Ovary (tissue), 9 donors: Measurements from ENCODE around the gene GMPR2. TPM values are rescaled to one million over a fixed set of nuclear protein-coding genes. Genes with fewer than 3 reads are reported as not detected.

Experiments
- DNase-seq, 5 donors: peaks; one replicate each; pipeline ENCODE4 v3.0.0-alpha.2; 2019 to 2020
- H3K27ac ChIP-seq, 2 donors: fragments of 200-600 bp; one replicate each; pipeline versions ENCODE4 v1.5.1 to v1.8.0; 2019 to 2022
- H3K27me3 ChIP-seq: fragments of 200-600 bp; one replicate; pipeline ENCODE4 v1.8.0; 2022
- H3K36me3 ChIP-seq: fragments of 200-600 bp; sonication (generic); one replicate; pipeline ENCODE4 v1.5.1; 2019
- H3K4me1 ChIP-seq: one replicate; pipeline ENCODE4 v1.8.1; 2013; ENCODE audit warnings: mild to moderate bottlenecking, moderate library complexity; ENCODE audit not compliant: insufficient read depth
- H3K4me3 ChIP-seq: fragments of 200-600 bp; sonication (generic); one replicate; pipeline ENCODE4 v1.5.1; 2017
- H3K9me3 ChIP-seq, 2 donors: fragments of 200-600 bp in 1 of 2; sonication (generic) in 1 of 2; one replicate each; pipeline versions ENCODE4 v1.5.1 to v1.8.1; 2013 to 2019; ENCODE audit warnings: mild to moderate bottlenecking in 1 of 2, moderate library complexity in 1 of 2
- EP300 ChIP-seq: sonication (generic); formaldehyde crosslinking; IDR thresholded peaks from one replicate; pipeline ENCODE4 v1.6.1; 2017; ENCODE audit warnings: antibody characterized with exemption
- POLR2A ChIP-seq: fragments of 450-650 bp; IDR thresholded peaks from one replicate; pipeline ENCODE4 v1.6.1; 2017; ENCODE audit warnings: antibody characterized with exemption, mild to moderate bottlenecking, moderate library complexity
- WGBS, 3 donors: extraction: QIAGEN DNeasy Blood & Tissue Kit in 1 of 3; methylation state at CpG; one replicate each; pipeline versions ENCODE4 v1.1.5 to v1.1.7; 2013 to 2017; 5-methylcytosine and 5-hydroxymethylcytosine counted together
- intact Hi-C, 4 donors: fragments of 100-400 bp; cut with DNase I; formaldehyde crosslinking; loops; one replicate each; pipeline versions ENCODE4 v1.11.0 to v1.15.1; 2022 to 2023
- polyA plus RNA-seq, 2 donors: library from polyadenylated mRNA; stranded (reverse); fragments of 200-250 nt in 1 of 2; fragments of 350-450 nt in 1 of 2; fragmentation: Illumina TruSeq in 1 of 2; extraction: RNeasy Lipid Tissue Mini Kit (QIAGEN cat#74804) in 1 of 2; gene quantifications; one replicate each; pipeline ENCODE4 v1.2.3, GENCODE V29; 2013 to 2014
- total RNA-seq, 7 donors: library from RNA; depleted of rRNA in 2 of 7; stranded (reverse); fragments of >200 nt in 2 of 7; fragmentation: NEBNext Ultra II Directional in 3 of 7; extraction: Animal tissue kit (Norgen Biotek cat#: 25700) in 3 of 7; gene quantifications; one replicate each; pipeline versions ENCODE4 v1.1.0 to v1.2.4, GENCODE V29; 2016 to 2023
- TF ChIP-seq, protein P1 (sequence below), 3 donors: fragments of 450-650 bp in 2 of 3; fragments of 200-600 bp in 1 of 3; IDR thresholded peaks; one replicate each; pipeline versions ENCODE4 v1.5.1 to v1.8.0; 2016 to 2022; ENCODE audit warnings: antibody characterized with exemption in 3 of 3, mild to moderate bottlenecking in 1 of 3
- donor health status: DM: no; HTN: no; CAD: no; lungs with moderate emphysema.
- donor health status: DM: no; HTN: no; CAD: no.
- donor health status: Bipolar disorder and iron deficiency.
- donor health status: DM: yes; HTN: yes; CAD: no.
- donor health status: DM: no; HTN: no; CAD: no.
- donor health status: DM: yes; HTN: yes; CAD: no.

GMPR2 gene
- total and polyA plus RNA-seq, 9 donors, result 46.2 to 85.7 (median 59.4) TPM

DNA sequence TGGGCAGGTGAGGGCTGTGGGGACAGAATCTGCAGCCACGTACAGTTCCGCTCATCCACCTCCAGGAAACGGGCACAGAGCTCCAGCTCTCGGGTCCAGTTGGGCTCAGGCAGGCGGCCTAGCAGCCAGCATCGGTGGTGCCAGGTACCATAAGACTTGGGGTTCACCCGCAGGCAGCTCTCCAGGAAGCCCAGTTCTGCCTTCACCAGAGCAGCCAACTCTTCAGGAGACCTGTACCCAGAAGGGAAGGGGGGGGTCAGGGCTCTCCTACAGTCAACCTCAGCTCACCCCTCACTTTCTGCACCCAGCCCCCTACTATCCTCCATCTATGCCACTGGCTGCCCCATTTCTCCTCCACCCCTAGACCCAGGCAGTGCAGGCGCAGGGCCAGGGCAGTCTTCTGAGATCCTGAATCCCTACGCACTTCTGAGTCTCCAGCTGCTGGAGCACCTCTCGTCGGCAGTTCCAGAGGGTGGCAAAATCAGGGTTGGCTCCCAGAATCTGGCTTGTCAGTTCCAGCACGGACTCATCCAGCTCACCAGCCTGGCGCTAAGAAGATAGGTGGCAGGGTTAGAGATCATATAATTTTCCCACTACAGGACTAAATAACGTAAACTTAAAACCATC lies 37.3 kb downstream of the GMPR2 start:
- DNase-seq, result no peak
- Histone ChIP-seq H3K4me1 (peaks cover 2% of the 10 kb centered on the region), H3K36me3 (no peaks in the 10 kb centered on the region), H3K27ac (peak overlapping the region in 1 of 2 donors; percentile 98), H3K4me3 (no peak overlapping the region), H3K27me3 (no peaks in the 10 kb centered on the region), H3K9me3 (no peaks in the 10 kb centered on the region)
- intact Hi-C loops, result no loop called here
- TF ChIP-seq POLR2A (no peak), EP300 (no peak)
- TF ChIP-seq, protein P1, sequence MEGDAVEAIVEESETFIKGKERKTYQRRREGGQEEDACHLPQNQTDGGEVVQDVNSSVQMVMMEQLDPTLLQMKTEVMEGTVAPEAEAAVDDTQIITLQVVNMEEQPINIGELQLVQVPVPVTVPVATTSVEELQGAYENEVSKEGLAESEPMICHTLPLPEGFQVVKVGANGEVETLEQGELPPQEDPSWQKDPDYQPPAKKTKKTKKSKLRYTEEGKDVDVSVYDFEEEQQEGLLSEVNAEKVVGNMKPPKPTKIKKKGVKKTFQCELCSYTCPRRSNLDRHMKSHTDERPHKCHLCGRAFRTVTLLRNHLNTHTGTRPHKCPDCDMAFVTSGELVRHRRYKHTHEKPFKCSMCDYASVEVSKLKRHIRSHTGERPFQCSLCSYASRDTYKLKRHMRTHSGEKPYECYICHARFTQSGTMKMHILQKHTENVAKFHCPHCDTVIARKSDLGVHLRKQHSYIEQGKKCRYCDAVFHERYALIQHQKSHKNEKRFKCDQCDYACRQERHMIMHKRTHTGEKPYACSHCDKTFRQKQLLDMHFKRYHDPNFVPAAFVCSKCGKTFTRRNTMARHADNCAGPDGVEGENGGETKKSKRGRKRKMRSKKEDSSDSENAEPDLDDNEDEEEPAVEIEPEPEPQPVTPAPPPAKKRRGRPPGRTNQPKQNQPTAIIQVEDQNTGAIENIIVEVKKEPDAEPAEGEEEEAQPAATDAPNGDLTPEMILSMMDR (IDR thresholded peaks at IDR 0.05), result no peak
- 90 to 93% (median 93%) methylated on average over 14 of the region's 14 CpGs for WGBS, 3 donors

DNA sequence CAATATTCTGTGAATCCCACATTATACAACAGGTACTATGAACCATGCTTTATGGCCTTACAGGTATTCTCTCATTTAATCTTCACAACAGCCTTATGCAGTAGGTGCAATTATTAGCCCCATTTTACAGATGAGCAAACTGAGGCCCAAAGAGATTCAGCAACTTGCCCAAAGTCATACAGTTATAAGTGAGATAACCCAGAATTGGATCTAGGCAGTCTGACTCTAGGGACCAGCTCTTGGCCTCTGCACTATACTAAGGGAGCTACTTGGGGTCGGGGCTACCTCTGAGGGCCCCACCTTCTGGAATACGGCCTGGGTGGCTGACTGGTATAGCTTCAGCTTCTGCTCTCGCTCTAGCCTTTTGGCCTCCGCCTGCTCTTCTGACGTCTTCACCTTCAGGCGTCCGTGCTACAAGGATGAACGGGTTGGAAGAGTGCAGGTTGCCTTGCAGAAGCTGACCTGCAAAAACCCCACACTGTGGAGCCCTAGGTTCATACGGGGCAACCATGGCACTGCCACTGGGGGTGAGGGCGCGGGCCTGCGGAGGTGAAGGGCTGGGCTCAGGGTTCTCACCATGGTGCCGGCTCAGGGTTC lies 37.9 kb downstream of the GMPR2 start:
- peak overlapping the region; percentile 73 for H3K4me3 ChIP-seq
- DNase-seq, result no peak
- H3K27ac ChIP-seq, result peak overlapping the region; percentile 76 to 98
- TF ChIP-seq EP300 (no peak), POLR2A (no peak)
- TF ChIP-seq, protein P1 (IDR thresholded peaks at IDR 0.05), result no peak
- 13 to 14% (median 14%) methylated on average over 13 of the region's 13 CpGs for WGBS, 3 donors
- H3K9me3 ChIP-seq, result no peaks in the 10 kb centered on the region
- H3K4me1 ChIP-seq, result peaks cover 2% of the 10 kb centered on the region
- H3K36me3 ChIP-seq, result no peaks in the 10 kb centered on the region
- H3K27me3 ChIP-seq, result no peaks in the 10 kb centered on the region
- intact Hi-C loops, result no loop called here

DNA sequence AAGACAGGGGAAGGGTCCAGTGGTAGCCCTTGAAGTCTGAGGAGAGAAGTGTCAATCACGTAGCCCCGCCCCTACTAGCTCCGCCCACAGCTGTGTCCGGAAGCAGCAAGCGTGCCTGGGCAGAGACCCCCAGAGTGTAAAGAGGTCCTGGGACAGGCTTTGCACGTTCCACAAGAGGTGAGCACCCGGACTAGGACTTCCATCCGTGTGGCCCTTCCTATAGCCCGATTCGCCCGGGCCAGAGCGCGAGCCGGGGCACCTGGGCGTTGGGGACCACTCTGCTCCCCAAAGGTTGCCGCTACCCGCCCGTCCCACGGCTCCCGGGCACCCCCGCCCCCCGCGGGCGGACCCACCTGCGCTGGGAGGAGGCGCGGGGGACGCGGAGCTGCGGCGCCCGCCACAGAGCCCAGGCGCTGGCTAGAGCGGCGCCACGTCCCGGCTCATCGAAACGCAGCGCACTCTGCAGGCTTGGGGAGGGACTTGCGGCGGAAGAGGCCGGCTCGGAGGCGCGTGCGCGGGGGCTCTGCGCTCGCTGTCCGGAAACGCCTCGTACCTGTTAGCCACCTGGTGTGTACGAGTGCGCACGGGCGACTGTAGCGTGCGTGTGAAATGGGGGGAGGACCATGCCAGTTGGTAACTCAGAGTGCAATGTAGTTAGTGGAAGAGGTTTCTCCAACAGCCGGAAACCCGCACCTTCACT lies 38.6 kb downstream of the GMPR2 start, which contains the start of gene RABGGTA:
Gene RABGGTA (minus strand): TSS at position 464 of the 700 bp plus-strand sequence. CDS start 482 bp downstream, outside the sequence.
- H3K27me3 ChIP-seq, result no peaks in the 10 kb centered on the region
- H3K4me3 ChIP-seq, result peak within 1 kb of the TSS; percentile 73
- H3K36me3 ChIP-seq, result no peaks in the 10 kb centered on the region
- peaks cover 2% of the 10 kb centered on the region for H3K4me1 ChIP-seq
- intact Hi-C loops, result no loop called here
- H3K9me3 ChIP-seq, result no peaks in the 10 kb centered on the region
- 0 to 1% (median 0%) methylated on average over 53 to 61 of the region's 61 CpGs for WGBS, 3 donors
- peak within 1 kb of the TSS; percentile 76 to 98 for H3K27ac ChIP-seq
- TF ChIP-seq, protein P1 (IDR thresholded peaks at IDR 0.05), result peak; percentile 44 to 84 (median 80)
- TF ChIP-seq POLR2A, result no peak
- DNase-seq, result peak; percentile 83 to 92 (median 86)

DNA sequence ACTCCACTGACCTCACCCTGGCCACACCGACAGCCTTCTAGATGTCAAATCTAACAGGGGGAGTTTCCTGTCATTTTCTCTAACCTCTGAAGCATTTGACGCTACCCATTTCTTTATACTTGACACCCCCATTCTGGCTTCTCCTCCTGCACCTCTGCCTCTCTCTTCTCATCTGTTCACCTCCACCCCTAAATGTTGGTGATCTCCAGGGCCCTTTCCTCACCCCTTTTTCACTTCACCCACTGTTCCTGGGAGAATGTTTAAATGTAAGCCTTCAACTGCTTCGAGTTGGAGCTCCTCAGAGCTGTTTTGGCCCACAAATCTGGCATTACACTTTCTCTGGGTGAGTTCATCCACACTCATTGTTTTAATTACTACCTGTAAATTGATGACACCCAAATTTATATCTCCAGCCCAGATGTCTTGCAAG lies 39.1 kb downstream of the GMPR2 start:
- peak overlapping the region; percentile 76 to 98 for H3K27ac ChIP-seq
- peak overlapping the region; percentile 73 for H3K4me3 ChIP-seq
- no peak for DNase-seq
- H3K4me1 ChIP-seq, result peaks cover 2% of the 10 kb centered on the region
- no peaks in the 10 kb centered on the region for H3K9me3 ChIP-seq
- TF ChIP-seq POLR2A, result no peak
- no peak for TF ChIP-seq EP300
- TF ChIP-seq, protein P1 (IDR thresholded peaks at IDR 0.05), result no peak
- intact Hi-C loops, result no loop called here
- no peaks in the 10 kb centered on the region for H3K36me3 ChIP-seq
- 14 to 22% (median 17%) methylated on average over 3 of the region's 3 CpGs for WGBS, 3 donors
- no peaks in the 10 kb centered on the region for H3K27me3 ChIP-seq
